Naive thymus-derived CD4-positive, alpha-beta T cell (primary cell): ENCODE results near the gene TRAF3IP1. TPM values are rescaled to one million over a fixed set of nuclear protein-coding genes. Genes with fewer than 3 reads are reported as not detected.
"Not testable (repeated sequence)": the region's sequence is repeated elsewhere in the genome, so short reads cannot be mapped to it uniquely, and the experiment has no call there.

ENCODE experiments used
- ATAC-seq: fragments of 150-1000 bp; cut with Tn5 transposase; 2 replicates; pipeline ENCODE4 v1.10.0; 2021; ENCODE audit warnings: mild to moderate bottlenecking, moderate library complexity
- CTCF ChIA-PET: fragments of 350-600 bp; sonication (Branson Sonifier 250); formaldehyde crosslinking; loops from one replicate; lab custom pipeline; 2021; ENCODE audit warnings: antibody characterized with exemption; lab: Charles Lee
- POLR2A ChIA-PET: fragments of 350-600 bp; sonication (Branson Sonifier 250); formaldehyde crosslinking; loops from one replicate; lab custom pipeline; 2021; ENCODE audit warnings: antibody characterized with exemption, inconsistent platforms; lab: Charles Lee
- DNase-seq, 9 donors: peaks; one replicate each; pipeline versions ENCODE4 v3.0.0 to v3.0.0-alpha.2; 2020 to 2022; ENCODE audit warnings: mixed read lengths in 1 of 9
- H3K27ac ChIP-seq: one replicate; pipeline ENCODE4 v1.7.0; 2013; ENCODE audit warnings: mild to moderate bottlenecking, low read depth, low read length, moderate library complexity
- H3K27me3 ChIP-seq, 2 donors: one replicate each; pipeline ENCODE4 v1.7.0; 2013; ENCODE audit warnings: low read length in 2 of 2, mild to moderate bottlenecking in 2 of 2, moderate library complexity in 2 of 2; ENCODE audit not compliant: control insufficient read depth in 2 of 2, insufficient read depth in 2 of 2
- H3K36me3 ChIP-seq, 3 experiments: 1 replicate in 2 of 3; 2 replicates in 1 of 3; pipeline ENCODE4 v1.7.0; 2013; ENCODE audit warnings: low read length in 3 of 3, mild to moderate bottlenecking in 3 of 3, moderate library complexity in 1 of 3; ENCODE audit not compliant: insufficient read depth in 3 of 3, control insufficient read depth in 2 of 3
- H3K4me1 ChIP-seq, 2 donors: one replicate each; pipeline ENCODE4 v1.7.0; 2013; ENCODE audit warnings: low read length in 2 of 2, mild to moderate bottlenecking in 2 of 2, moderate library complexity in 1 of 2; ENCODE audit not compliant: control insufficient read depth in 2 of 2, insufficient read depth in 2 of 2
- H3K4me3 ChIP-seq: 2 replicates; pipeline ENCODE4 v1.7.0; 2013; ENCODE audit warnings: mild to moderate bottlenecking, low read length
- H3K9me3 ChIP-seq, 3 experiments: 1 replicate in 2 of 3; 2 replicates in 1 of 3; pipeline ENCODE4 v1.7.0; 2013; ENCODE audit warnings: low read length in 3 of 3; ENCODE audit not compliant: control insufficient read depth in 2 of 3
- H3K27ac Mint-ChIP-seq, 9 donors: one replicate each; pipeline ENCODE4 v1.8.0; 2020 to 2022; ENCODE audit warnings: mixed read lengths in 9 of 9, mild to moderate bottlenecking in 8 of 9, moderate library complexity in 5 of 9, inconsistent platforms in 2 of 9
- H3K27me3 Mint-ChIP-seq, 5 donors: one replicate each; pipeline ENCODE4 v1.8.0; 2021 to 2022; ENCODE audit warnings: mixed read lengths in 5 of 5, mild to moderate bottlenecking in 1 of 5
- H3K36me3 Mint-ChIP-seq, 5 donors: one replicate each; pipeline ENCODE4 v1.8.0; 2020 to 2022; ENCODE audit warnings: mixed read lengths in 5 of 5, mild to moderate bottlenecking in 3 of 5, inconsistent platforms in 1 of 5
- H3K4me1 Mint-ChIP-seq, 7 donors: one replicate each; pipeline ENCODE4 v1.8.0; 2020 to 2022; ENCODE audit warnings: mixed read lengths in 7 of 7, mild to moderate bottlenecking in 3 of 7, inconsistent platforms in 1 of 7
- H3K4me3 Mint-ChIP-seq, 10 donors: one replicate each; pipeline ENCODE4 v1.8.0; 2020 to 2022; ENCODE audit warnings: mild to moderate bottlenecking in 10 of 10, mixed read lengths in 10 of 10, moderate library complexity in 6 of 10, inconsistent platforms in 2 of 10
- H3K9me3 Mint-ChIP-seq, 11 donors: one replicate each; pipeline ENCODE4 v1.8.0; 2020 to 2022; ENCODE audit warnings: mixed read lengths in 11 of 11, mild to moderate bottlenecking in 4 of 11, inconsistent platforms in 1 of 11, moderate library complexity in 1 of 11
- intact Hi-C, 2 donors: fragments of 100-400 bp; cut with micrococcal nuclease; formaldehyde crosslinking; loops; one replicate each; pipeline ENCODE4 v1.15.1; 2023
- polyA plus RNA-seq, 2 donors: library from polyadenylated mRNA; unstranded; fragments of 300-500 nt; fragmentation: Illumina TruSeq; gene quantifications; one replicate each; pipeline ENCODE4 v1.2.3, GENCODE V29; 2021
- total RNA-seq, 6 experiments: library from RNA in 5 of 6; stranded (reverse) in 5 of 6; gene quantifications; 1 replicate in 5 of 6; 2 replicates in 1 of 6; pipeline ENCODE4 v1.2.3 and lab custom pipeline; 2021 to 2026

TRAF3IP1 gene
- total and polyA plus RNA-seq, 7 experiments from 2014 or later, result 4.3 to 13.3 (median 7.4) TPM

- no peaks in the 10 kb centered on the region for H3K4me1 ChIP-seq
- no peaks in the 10 kb centered on the region for H3K9me3 ChIP-seq
- no peaks in the 10 kb centered on the region for H3K27me3 ChIP-seq
- DNase-seq (no peak), ATAC-seq (no peak)
- H3K36me3 ChIP-seq, result no peaks in the 10 kb centered on the region
- no peak overlapping the region for H3K27ac Mint-ChIP-seq
- POLR2A ChIA-PET, result interaction anchor here (0.5 kb wide), 1 partner anchor 12 kb away, joined by 3 read pairs; no protein-coding TSS in a partner anchor
- no peaks in the 10 kb centered on the region for H3K9me3 Mint-ChIP-seq
- peaks cover 0 to 9% (median 3%) of the 10 kb centered on the region in 5 donors for H3K27me3 Mint-ChIP-seq
- H3K36me3 Mint-ChIP-seq, result no peaks in the 10 kb centered on the region
- no peak overlapping the region for H3K4me3 ChIP-seq
- intact Hi-C loops, result no loop called here
- no peak overlapping the region for H3K4me3 Mint-ChIP-seq
- CTCF ChIA-PET, result interaction anchor here (0.6 kb wide), 1 partner anchor 171 kb away, joined by 3 read pairs; no protein-coding TSS in a partner anchor
- H3K4me1 Mint-ChIP-seq, result no peaks in the 10 kb centered on the region
- H3K27ac ChIP-seq, result no peak overlapping the region
Measured at GRCh38 chr2:238305965-238306671, 14.2 kb upstream of the TRAF3IP1 start.

- Histone ChIP-seq H3K36me3 (no peaks in the 10 kb centered on the region), H3K4me1 (no peaks in the 10 kb centered on the region), H3K27me3 (no peaks in the 10 kb centered on the region), H3K27ac (no peak overlapping the region), H3K9me3 (no peaks in the 10 kb centered on the region), H3K4me3 (no peak overlapping the region)
- CTCF ChIA-PET, result no interaction called here
- Mint-ChIP-seq H3K4me3 (no peak overlapping the region), H3K36me3 (no peaks in the 10 kb centered on the region), H3K9me3 (no peaks in the 10 kb centered on the region), H3K27ac (no peak overlapping the region), H3K27me3 (peaks cover 0 to 12% (median 4%) of the 10 kb centered on the region in 5 donors), H3K4me1 (no peaks in the 10 kb centered on the region)
- no peak for DNase-seq
- POLR2A ChIA-PET, result interaction anchor here (0.5 kb wide), 1 partner anchor 12 kb away, joined by 3 read pairs; no protein-coding TSS in a partner anchor
- ATAC-seq, result no peak
- intact Hi-C loops, result no loop called here
Measured at GRCh38 chr2:238306672-238306998, 13.7 kb upstream of the TRAF3IP1 start.

GRCh38 chr2:238308177-238308576 lies 12.1 kb upstream of the TRAF3IP1 start:
- Histone ChIP-seq H3K4me3 (no peak overlapping the region), H3K27me3 (no peaks in the 10 kb centered on the region), H3K27ac (no peak overlapping the region), H3K36me3 (no peaks in the 10 kb centered on the region), H3K4me1 (no peaks in the 10 kb centered on the region), H3K9me3 (no peaks in the 10 kb centered on the region)
- ATAC-seq (no peak), DNase-seq (no peak)
- H3K27ac Mint-ChIP-seq, result no peak overlapping the region
- peaks cover 0 to 6% (median 4%) of the 10 kb centered on the region in 5 donors for H3K27me3 Mint-ChIP-seq
- CTCF ChIA-PET, result no interaction called here
- H3K4me1 Mint-ChIP-seq, result no peaks in the 10 kb centered on the region
- POLR2A ChIA-PET, result no interaction called here
- no peaks in the 10 kb centered on the region for H3K36me3 Mint-ChIP-seq
- no peak overlapping the region for H3K4me3 Mint-ChIP-seq
- intact Hi-C loops, result no loop called here
- H3K9me3 Mint-ChIP-seq, result no peaks in the 10 kb centered on the region

- POLR2A ChIA-PET, H3K36me3 ChIP-seq, H3K27me3 Mint-ChIP-seq, DNase-seq, H3K27me3 ChIP-seq, CTCF ChIA-PET, ATAC-seq, H3K4me1 Mint-ChIP-seq, H3K27ac ChIP-seq, H3K9me3 Mint-ChIP-seq, H3K27ac Mint-ChIP-seq, H3K4me3 Mint-ChIP-seq, H3K36me3 Mint-ChIP-seq, H3K4me1 ChIP-seq, H3K9me3 ChIP-seq, H3K4me3 ChIP-seq, intact Hi-C loops: not testable (repeated sequence)
Measured at GRCh38 chr2:238310721-238311120, 9.6 kb upstream of the TRAF3IP1 start.

GRCh38 chr2:238313289-238313990 lies 6.9 kb upstream of the TRAF3IP1 start:
- no peak for ATAC-seq
- H3K36me3 ChIP-seq, result no peaks in the 10 kb centered on the region
- no peaks in the 10 kb centered on the region for H3K9me3 ChIP-seq
- H3K4me3 ChIP-seq, result no peak overlapping the region
- no peak overlapping the region for H3K27ac ChIP-seq
- Mint-ChIP-seq H3K4me3 (no peak overlapping the region), H3K36me3 (no peaks in the 10 kb centered on the region), H3K9me3 (no peaks in the 10 kb centered on the region), H3K27me3 (peaks cover 4 to 25% (median 6%) of the 10 kb centered on the region in 5 donors), H3K27ac (no peak overlapping the region), H3K4me1 (no peaks in the 10 kb centered on the region)
- peak in 1 of 9 donors; percentile 13 for DNase-seq
- H3K4me1 ChIP-seq, result no peaks in the 10 kb centered on the region
- CTCF ChIA-PET, result no interaction called here
- H3K27me3 ChIP-seq, result no peaks in the 10 kb centered on the region
- POLR2A ChIA-PET, result interaction anchor here (1.0 kb wide), 1 partner anchor 25 kb away, joined by 3 read pairs; the partner anchor contains the start of gene PER2
- intact Hi-C loops, result no loop called here

GRCh38 chr2:238313991-238314350 lies 6.3 kb upstream of the TRAF3IP1 start:
- H3K27ac ChIP-seq, result no peak overlapping the region
- ATAC-seq, result no peak
- Mint-ChIP-seq H3K36me3 (no peaks in the 10 kb centered on the region), H3K4me3 (no peak overlapping the region), H3K4me1 (peaks cover 0 to under 1% (median 0%) of the 10 kb centered on the region in 7 donors), H3K9me3 (no peaks in the 10 kb centered on the region), H3K27ac (no peak overlapping the region), H3K27me3 (peaks cover 4 to 27% (median 6%) of the 10 kb centered on the region in 5 donors)
- H3K9me3 ChIP-seq, result no peaks in the 10 kb centered on the region
- DNase-seq, result peak in 1 of 9 donors; percentile 12
- CTCF ChIA-PET, result no interaction called here
- POLR2A ChIA-PET, result no interaction called here
- H3K36me3 ChIP-seq, result no peaks in the 10 kb centered on the region
- no peaks in the 10 kb centered on the region for H3K27me3 ChIP-seq
- H3K4me3 ChIP-seq, result no peak overlapping the region
- intact Hi-C loops, result no loop called here
- H3K4me1 ChIP-seq, result no peaks in the 10 kb centered on the region
